WTC11 (cell line): ENCODE results near the gene NAPB. TPM values are rescaled to one million over a fixed set of nuclear protein-coding genes. Genes with fewer than 3 reads are reported as not detected.

Experiments
- AFF4 ChIP-seq: sonication (generic); formaldehyde crosslinking; IDR thresholded peaks from 2 replicates; pipeline ENCODE4 v1.8.1; 2023; ENCODE audit warnings: mild to moderate bottlenecking, missing genetic modification reagents, borderline replicate concordance
- AR ChIP-seq: fragments of 250-450 bp; sonication (Bioruptor Pico); IDR thresholded peaks from 2 replicates; pipeline ENCODE4 v1.9.0; 2021; ENCODE audit warnings: mild to moderate bottlenecking
- CBFB ChIP-seq: sonication (generic); formaldehyde crosslinking; IDR thresholded peaks from 2 replicates; pipeline ENCODE4 v1.8.1; 2022; ENCODE audit warnings: mild to moderate bottlenecking, low read depth, missing genetic modification reagents
- ELF4 ChIP-seq: sonication (generic); formaldehyde crosslinking; IDR thresholded peaks from 2 replicates; pipeline ENCODE4 v1.8.1; 2022; ENCODE audit warnings: low read depth, mild to moderate bottlenecking, moderate library complexity, missing genetic modification reagents
- ERG ChIP-seq: fragments of 250-450 bp; sonication (Bioruptor Pico); IDR thresholded peaks from 2 replicates; pipeline ENCODE4 v1.8.0; 2021; ENCODE audit warnings: mild to moderate bottlenecking
- FOXK1 ChIP-seq: sonication (generic); formaldehyde crosslinking; IDR thresholded peaks from 2 replicates; pipeline ENCODE4 v1.8.0; 2022; ENCODE audit warnings: mild to moderate bottlenecking, moderate library complexity, missing genetic modification reagents
- FOXP4 ChIP-seq: sonication (generic); formaldehyde crosslinking; IDR thresholded peaks from 2 replicates; pipeline ENCODE4 v1.8.0; 2022; ENCODE audit warnings: mild to moderate bottlenecking, missing genetic modification reagents
- HMGA2 ChIP-seq: fragments of 250-450 bp; sonication (Bioruptor Pico); IDR thresholded peaks from 2 replicates; pipeline ENCODE4 v1.4.0; 2021; ENCODE audit warnings: mild to moderate bottlenecking, moderate library complexity
- IRF2 ChIP-seq: sonication (generic); formaldehyde crosslinking; IDR thresholded peaks from 2 replicates; pipeline ENCODE4 v1.8.0; 2022; ENCODE audit warnings: low read depth, missing genetic modification reagents, borderline replicate concordance
- MAX ChIP-seq: sonication (generic); formaldehyde crosslinking; IDR thresholded peaks from 2 replicates; pipeline ENCODE4 v1.8.0; 2022; ENCODE audit warnings: mild to moderate bottlenecking, missing genetic modification reagents
- MLX ChIP-seq: sonication (generic); formaldehyde crosslinking; IDR thresholded peaks from 2 replicates; pipeline ENCODE4 v1.8.1; 2023; ENCODE audit warnings: mild to moderate bottlenecking, missing genetic modification reagents, moderate library complexity
- MXD4 ChIP-seq: fragments of 250-450 bp; sonication (Bioruptor Pico); IDR thresholded peaks from 2 replicates; pipeline ENCODE4 v1.8.0; 2021; ENCODE audit warnings: mild to moderate bottlenecking, moderate library complexity, borderline replicate concordance
- NR1H2 ChIP-seq: sonication (generic); formaldehyde crosslinking; IDR thresholded peaks from 2 replicates; pipeline ENCODE4 v1.9.0; 2021; ENCODE audit warnings: mild to moderate bottlenecking, moderate library complexity, missing genetic modification reagents
- PRDM15 ChIP-seq: sonication (generic); formaldehyde crosslinking; IDR thresholded peaks from 2 replicates; pipeline ENCODE4 v1.8.0; 2022; ENCODE audit warnings: missing genetic modification reagents
- PRRX2 ChIP-seq: fragments of 250-450 bp; sonication (Bioruptor Pico); IDR thresholded peaks from 2 replicates; pipeline ENCODE4 v1.8.0; 2021; ENCODE audit warnings: mild to moderate bottlenecking
- RELA ChIP-seq: sonication (generic); formaldehyde crosslinking; IDR thresholded peaks from 2 replicates; pipeline ENCODE4 v1.8.1; 2022; ENCODE audit warnings: missing genetic modification reagents, mild to moderate bottlenecking, borderline replicate concordance
- SMAD3 ChIP-seq: sonication (generic); formaldehyde crosslinking; IDR thresholded peaks from 2 replicates; pipeline ENCODE4 v1.8.0; 2022; ENCODE audit warnings: missing genetic modification reagents, mild to moderate bottlenecking, borderline replicate concordance
- ZBTB43 ChIP-seq: sonication (generic); formaldehyde crosslinking; IDR thresholded peaks from 2 replicates; pipeline ENCODE4 v1.8.1; 2023; ENCODE audit warnings: mild to moderate bottlenecking, missing genetic modification reagents
- ZNF121 ChIP-seq: sonication (generic); formaldehyde crosslinking; IDR thresholded peaks from 2 replicates; pipeline ENCODE4 v1.8.0; 2023; ENCODE audit warnings: missing genetic modification reagents
- ZNF317 ChIP-seq: sonication (generic); formaldehyde crosslinking; IDR thresholded peaks from 2 replicates; pipeline ENCODE4 v1.8.1; 2023; ENCODE audit warnings: low read depth, mild to moderate bottlenecking, moderate library complexity, missing genetic modification reagents, borderline replicate concordance
- ZNF396 ChIP-seq: fragments of 250-450 bp; sonication (Bioruptor Pico); IDR thresholded peaks from 2 replicates; pipeline ENCODE4 v1.8.0; 2021; ENCODE audit warnings: mild to moderate bottlenecking, moderate library complexity, borderline replicate concordance
- ZNF423 ChIP-seq: fragments of 250-450 bp; sonication (Bioruptor Pico); IDR thresholded peaks from 2 replicates; pipeline ENCODE4 v2.1.2; 2022; ENCODE audit warnings: mild to moderate bottlenecking, moderate library complexity
- total RNA-seq: library from RNA; stranded (reverse); gene quantifications from 3 replicates; pipeline ENCODE4 v1.2.3, GENCODE V29; 2021

NAPB gene
- total RNA-seq, 1 experiment from 2014 or later, result 12.9 TPM

- TF ChIP-seq AFF4 (CRISPR knock-in tag) (no peak), ZNF121 (no peak), FOXP4 (CRISPR knock-in tag) (no peak), MAX (CRISPR knock-in tag) (peak; percentile 63), ELF4 (CRISPR knock-in tag) (no peak), ERG (CRISPR knock-in tag) (no peak), AR (CRISPR knock-in tag) (no peak), MXD4 (no peak), MLX (CRISPR knock-in tag) (0 out of 2 replicates have a peak, but pooled peaks have one; percentile 58), PRRX2 (CRISPR knock-in tag) (no peak), HMGA2 (CRISPR knock-in tag) (no peak), NR1H2 (CRISPR knock-in tag) (no peak), ZNF423 (CRISPR knock-in tag) (no peak), ZNF317 (CRISPR knock-in tag) (no peak), FOXK1 (CRISPR knock-in tag) (peak; percentile 91), ZNF396 (CRISPR knock-in tag) (no peak), RELA (CRISPR knock-in tag) (no peak), PRDM15 (CRISPR knock-in tag) (no peak), ZBTB43 (no peak), SMAD3 (no peak), CBFB (CRISPR knock-in tag) (no peak), IRF2 (CRISPR knock-in tag) (no peak)
Measured at GRCh38 chr20:23357767-23358562, 63.3 kb downstream of the NAPB start (continued).
